Heart left ventricle (tissue), 13 donors: Measurements from ENCODE around the gene PPP6C.

Experiments
- POLR2A ChIP-seq, 2 donors: fragments of 450-650 bp; IDR thresholded peaks; one replicate each; pipeline ENCODE4 v1.6.1; 2017; ENCODE audit warnings: antibody characterized with exemption in 2 of 2, mild to moderate bottlenecking in 2 of 2, moderate library complexity in 2 of 2
- TF ChIP-seq, protein P1 (sequence below), 12 donors: fragments of 200-600 bp; sonication (generic) in 4 of 12; IDR thresholded peaks; one replicate each; pipeline versions ENCODE4 v1.5.0 to v1.8.0; 2018 to 2022; ENCODE audit warnings: antibody characterized with exemption in 12 of 12, mild to moderate bottlenecking in 5 of 12
- donor health status: ischemic (EF 13 %, LVEDD 7.1; RV severe dilation, severe dysfunction).
- donor health status: DM: no; HTN: yes; CAD: no.
- donor health status: DM: no; HTN: no; CAD: no.
- donor health status: ischemic (EF 25% LVEDD 6.9; RV normal size, moderate dysfunction).
- donor health status: ischemic (EF 25% LVEDD 5.7; RV mildly dilated, moderate dysfunction).
- donor health status: ischemic (EF 35%, LVEDD 5.7; RV mildly dilated, moderate dysfunction).
- donor health status: nonischemic (EF 11% LVEDD 7.7; RV severe dilation, severe dysfunction).
- donor health status: DM: yes; HTN: yes; CAD: no.
- donor health status: PGD.
- donor health status: ischemic (EF 29% LVEDD 5.4; RV normal size, mild dysfunction).
- donor health status: nonischemic (EF 23%, LVEDD 6.1; RV moderate dilation, normal function).

DNA sequence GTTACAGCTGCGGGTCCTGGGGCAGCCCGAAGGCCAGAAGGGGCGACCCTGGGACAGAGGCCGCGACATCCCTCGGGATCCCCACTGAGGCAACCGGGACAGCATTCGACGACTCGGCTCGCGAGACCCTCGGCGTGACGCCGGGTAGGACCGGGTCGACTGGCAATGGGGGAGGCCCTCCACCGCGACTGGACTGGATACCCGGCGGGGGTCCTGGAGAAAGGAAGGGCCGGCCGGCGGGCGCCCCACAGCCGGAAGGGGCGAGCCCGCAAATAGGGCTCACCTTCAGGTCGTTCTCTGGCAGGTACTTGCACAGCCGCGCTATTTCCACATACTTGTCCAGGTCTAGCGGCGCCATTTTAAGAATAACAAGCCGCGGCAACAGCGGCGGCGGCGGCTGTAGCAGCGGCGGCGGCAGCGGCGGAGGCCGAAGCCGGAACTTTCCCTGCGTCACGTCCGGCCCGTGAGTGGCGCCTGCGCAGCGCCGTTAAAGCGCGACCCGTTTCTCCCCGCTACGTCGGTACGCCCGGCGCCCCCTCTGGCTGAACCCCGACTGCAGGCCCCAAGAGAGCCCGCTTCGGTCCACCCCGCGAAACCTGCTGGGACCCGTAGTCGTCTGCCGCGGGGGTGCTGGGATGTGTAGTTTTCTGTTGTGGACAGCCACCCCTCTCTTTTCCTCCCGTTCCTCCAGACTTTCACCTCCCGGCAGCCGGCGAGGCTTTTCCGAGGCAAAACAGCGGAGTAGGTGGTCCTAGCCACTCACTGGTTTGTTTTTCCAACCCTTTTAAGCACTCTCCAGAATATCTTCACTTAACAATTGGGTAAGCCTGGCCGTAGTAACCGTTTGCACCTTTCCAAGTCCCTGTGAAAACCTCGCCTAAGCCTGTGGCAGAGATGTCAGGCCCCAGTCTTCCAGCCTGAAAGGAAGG is at the start of gene PPP6C:
- TF ChIP-seq, protein P1, sequence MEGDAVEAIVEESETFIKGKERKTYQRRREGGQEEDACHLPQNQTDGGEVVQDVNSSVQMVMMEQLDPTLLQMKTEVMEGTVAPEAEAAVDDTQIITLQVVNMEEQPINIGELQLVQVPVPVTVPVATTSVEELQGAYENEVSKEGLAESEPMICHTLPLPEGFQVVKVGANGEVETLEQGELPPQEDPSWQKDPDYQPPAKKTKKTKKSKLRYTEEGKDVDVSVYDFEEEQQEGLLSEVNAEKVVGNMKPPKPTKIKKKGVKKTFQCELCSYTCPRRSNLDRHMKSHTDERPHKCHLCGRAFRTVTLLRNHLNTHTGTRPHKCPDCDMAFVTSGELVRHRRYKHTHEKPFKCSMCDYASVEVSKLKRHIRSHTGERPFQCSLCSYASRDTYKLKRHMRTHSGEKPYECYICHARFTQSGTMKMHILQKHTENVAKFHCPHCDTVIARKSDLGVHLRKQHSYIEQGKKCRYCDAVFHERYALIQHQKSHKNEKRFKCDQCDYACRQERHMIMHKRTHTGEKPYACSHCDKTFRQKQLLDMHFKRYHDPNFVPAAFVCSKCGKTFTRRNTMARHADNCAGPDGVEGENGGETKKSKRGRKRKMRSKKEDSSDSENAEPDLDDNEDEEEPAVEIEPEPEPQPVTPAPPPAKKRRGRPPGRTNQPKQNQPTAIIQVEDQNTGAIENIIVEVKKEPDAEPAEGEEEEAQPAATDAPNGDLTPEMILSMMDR (IDR thresholded peaks at IDR 0.05): peak; percentile 53 to 86 (median 64)
- TF ChIP-seq POLR2A (IDR thresholded peaks at IDR 0.05): peak; percentile 8 to 81
